ENCODE data around the gene BBS12. TPM values are rescaled to one million over a fixed set of nuclear protein-coding genes. Genes with fewer than 3 reads are reported as not detected.

The BBS12 gene
- total RNA-seq, 1 experiment from 2014 or later: 4.9 TPM

DNA sequence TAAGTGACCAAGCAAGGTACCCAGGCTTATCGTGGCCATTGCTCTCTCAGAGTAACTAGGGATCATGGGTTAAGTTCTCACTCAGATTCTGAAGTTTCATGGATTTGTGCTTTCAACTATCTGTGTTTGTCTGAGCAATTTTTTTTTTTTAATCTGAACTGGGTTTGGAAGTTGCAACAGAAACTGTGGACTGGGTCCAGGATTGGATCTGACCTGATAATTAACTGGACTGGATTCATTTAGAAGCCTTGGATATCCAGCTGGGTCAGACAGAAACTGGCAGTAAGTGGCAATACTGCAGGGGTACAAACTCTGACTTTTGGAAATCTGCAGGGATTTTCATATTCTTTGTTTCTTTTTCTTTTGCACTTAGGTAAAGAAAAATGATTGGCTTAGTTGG, 55.4 kb downstream of the BBS12 start:
- Histone ChIP-seq H3K4me1 (replicated peaks; ENCODE audit: insufficient read depth) (peaks cover 37% of the 10 kb centered on the region), H3K4me3 (no peak overlapping the region), H3F3A (ENCODE audit: insufficient read depth, low read depth) (peaks cover 14% of the 10 kb centered on the region), H3K4me2 (no peak overlapping the region), H4K20me1 (ENCODE audit: insufficient read depth) (no peaks in the 10 kb centered on the region), H2AFZ (no peak overlapping the region), H3K27ac (no peak overlapping the region), H3K9me3 (ENCODE audit: insufficient read depth, low read depth) (peaks cover 24% of the 10 kb centered on the region), H3K9me2 (ENCODE audit: insufficient read depth) (no peaks in the 10 kb centered on the region), H3K27me3 (ENCODE audit: insufficient read depth, low read depth) (no peaks in the 10 kb centered on the region), H3K79me2 (ENCODE audit: low read depth) (no peaks in the 10 kb centered on the region), H3K36me3 (ENCODE audit: low read depth) (no peaks in the 10 kb centered on the region)
- intact Hi-C loops (cut with micrococcal nuclease; ENCODE audit: unreplicated experiment): no loop called here
- POLR2A ChIA-PET (ENCODE audit: unreplicated experiment): interaction anchor here (0.6 kb wide), 1 partner anchor 918 kb away, joined by 3 read pairs; the partner anchor contains the start of gene BBS7
- CTCF ChIA-PET: no interaction called here
- no TSS peak for BruUV-seq (replicated peaks)
- no peak for TF ChIP-seq EZH2 (IDR thresholded peaks at IDR 0.05; ENCODE audit: low read depth)
- TF ChIP-seq, protein P1, sequence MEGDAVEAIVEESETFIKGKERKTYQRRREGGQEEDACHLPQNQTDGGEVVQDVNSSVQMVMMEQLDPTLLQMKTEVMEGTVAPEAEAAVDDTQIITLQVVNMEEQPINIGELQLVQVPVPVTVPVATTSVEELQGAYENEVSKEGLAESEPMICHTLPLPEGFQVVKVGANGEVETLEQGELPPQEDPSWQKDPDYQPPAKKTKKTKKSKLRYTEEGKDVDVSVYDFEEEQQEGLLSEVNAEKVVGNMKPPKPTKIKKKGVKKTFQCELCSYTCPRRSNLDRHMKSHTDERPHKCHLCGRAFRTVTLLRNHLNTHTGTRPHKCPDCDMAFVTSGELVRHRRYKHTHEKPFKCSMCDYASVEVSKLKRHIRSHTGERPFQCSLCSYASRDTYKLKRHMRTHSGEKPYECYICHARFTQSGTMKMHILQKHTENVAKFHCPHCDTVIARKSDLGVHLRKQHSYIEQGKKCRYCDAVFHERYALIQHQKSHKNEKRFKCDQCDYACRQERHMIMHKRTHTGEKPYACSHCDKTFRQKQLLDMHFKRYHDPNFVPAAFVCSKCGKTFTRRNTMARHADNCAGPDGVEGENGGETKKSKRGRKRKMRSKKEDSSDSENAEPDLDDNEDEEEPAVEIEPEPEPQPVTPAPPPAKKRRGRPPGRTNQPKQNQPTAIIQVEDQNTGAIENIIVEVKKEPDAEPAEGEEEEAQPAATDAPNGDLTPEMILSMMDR (conservative IDR thresholded peaks at IDR 0.05): no peak
- no peak for DNase-seq

DNA sequence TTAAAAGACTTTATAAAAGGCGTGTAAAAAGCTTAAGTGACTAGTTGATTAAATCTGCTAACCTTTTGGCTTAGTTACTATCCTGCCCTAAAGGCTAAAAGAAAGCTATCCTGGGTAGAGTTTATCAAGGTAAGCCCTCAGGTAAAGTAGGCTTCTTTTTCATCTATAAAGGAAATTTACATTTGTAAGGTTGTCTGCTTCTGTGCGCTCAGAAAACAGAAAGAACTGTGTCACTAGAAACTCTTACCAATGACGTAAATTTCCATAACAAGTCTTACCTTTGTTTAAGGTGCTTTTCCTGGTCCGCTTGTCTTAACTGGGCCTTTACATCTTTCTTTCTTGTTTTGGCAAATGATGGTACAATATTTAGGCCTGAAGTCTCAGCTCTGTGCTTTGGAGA, 56.4 kb downstream of the BBS12 start:
- no peak for DNase-seq
- H3K79me2 ChIP-seq (ENCODE audit: low read depth): no peaks in the 10 kb centered on the region
- H3K4me2 ChIP-seq: no peak overlapping the region
- no peak overlapping the region for H3K27ac ChIP-seq
- no peak overlapping the region for H3K4me3 ChIP-seq
- no peak overlapping the region for H2AFZ ChIP-seq
- no TSS peak for BruUV-seq (replicated peaks)
- ChIA-PET CTCF (interaction anchor here (0.7 kb wide), 1 partner anchor 537 kb away, joined by 3 read pairs; no protein-coding TSS in a partner anchor), POLR2A (ENCODE audit: unreplicated experiment) (no interaction called here)
- intact Hi-C loops (cut with micrococcal nuclease; ENCODE audit: unreplicated experiment): no loop called here
- peaks cover 24% of the 10 kb centered on the region for H3K9me3 ChIP-seq (ENCODE audit: insufficient read depth, low read depth)
- no peaks in the 10 kb centered on the region for H3K27me3 ChIP-seq (ENCODE audit: insufficient read depth, low read depth)
- no peaks in the 10 kb centered on the region for H3K36me3 ChIP-seq (ENCODE audit: low read depth)
- H3F3A ChIP-seq (ENCODE audit: insufficient read depth, low read depth): peaks cover 5% of the 10 kb centered on the region
- H4K20me1 ChIP-seq (ENCODE audit: insufficient read depth): no peaks in the 10 kb centered on the region
- TF ChIP-seq EZH2 (IDR thresholded peaks at IDR 0.05; ENCODE audit: low read depth): no peak
- TF ChIP-seq, protein P1 (conservative IDR thresholded peaks at IDR 0.05): no peak
- H3K9me2 ChIP-seq (ENCODE audit: insufficient read depth): no peaks in the 10 kb centered on the region
- peaks cover 27% of the 10 kb centered on the region for H3K4me1 ChIP-seq (replicated peaks; ENCODE audit: insufficient read depth)

DNA sequence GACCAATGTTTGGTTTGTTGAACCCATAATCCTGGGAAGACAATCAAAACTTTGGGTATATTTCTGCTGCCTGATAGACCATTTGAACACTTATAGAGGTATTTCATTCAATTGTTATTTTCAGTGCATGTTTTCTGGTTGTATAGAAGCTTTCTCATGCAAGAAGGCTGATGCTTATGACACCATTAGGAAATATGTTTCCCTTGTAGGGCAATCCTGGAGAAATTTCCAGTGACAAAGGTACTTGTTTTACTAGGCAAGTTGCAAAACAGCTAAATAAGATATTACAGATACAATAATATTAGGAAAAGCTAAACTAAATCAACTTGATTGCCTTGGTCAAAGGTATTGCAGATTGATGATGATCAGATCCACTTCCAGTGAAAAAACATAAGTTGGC, 61.3 kb downstream of the BBS12 start:
- intact Hi-C loops (cut with micrococcal nuclease; ENCODE audit: unreplicated experiment): no loop called here
- Histone ChIP-seq H3K27me3 (ENCODE audit: insufficient read depth, low read depth) (no peaks in the 10 kb centered on the region), H3K4me2 (no peak overlapping the region), H3K27ac (no peak overlapping the region), H3K36me3 (ENCODE audit: low read depth) (no peaks in the 10 kb centered on the region), H2AFZ (no peak overlapping the region), H3F3A (ENCODE audit: insufficient read depth, low read depth) (no peaks in the 10 kb centered on the region), H4K20me1 (ENCODE audit: insufficient read depth) (no peaks in the 10 kb centered on the region), H3K4me1 (replicated peaks; ENCODE audit: insufficient read depth) (no peaks in the 10 kb centered on the region), H3K79me2 (ENCODE audit: low read depth) (no peaks in the 10 kb centered on the region), H3K4me3 (no peak overlapping the region), H3K9me2 (ENCODE audit: insufficient read depth) (no peaks in the 10 kb centered on the region), H3K9me3 (ENCODE audit: insufficient read depth, low read depth) (no peaks in the 10 kb centered on the region)
- CTCF ChIA-PET: no interaction called here
- TF ChIP-seq EZH2 (IDR thresholded peaks at IDR 0.05; ENCODE audit: low read depth): no peak
- TF ChIP-seq, protein P1 (conservative IDR thresholded peaks at IDR 0.05): no peak
- POLR2A ChIA-PET (ENCODE audit: unreplicated experiment): no interaction called here
- no peak for DNase-seq
- no TSS peak for BruUV-seq (replicated peaks)

Other genes with a start within 250 kb of the BBS12 start
- gene IL21, start 111.6 kb upstream of the BBS12 start, total RNA-seq (2021): not detected in 2 replicates
- gene FGF2, start 94.1 kb downstream of the BBS12 start, total RNA-seq (2021): 1.4 and 2.1 TPM in 2 replicates
- gene NUDT6, start 189.9 kb downstream of the BBS12 start, total RNA-seq (2021): 13.8 and 14.1 TPM in 2 replicates